GM19193 (cell line): ENCODE measurements around the gene TSPAN5.

ENCODE experiments used
- POLR2A ChIP-seq: IDR thresholded peaks from 4 replicates; pipeline ENCODE4 v1.6.1; 2011; ENCODE audit not compliant: insufficient read depth, insufficient read length; ENCODE audit errors: extremely low read depth

The TSPAN5 gene

GRCh38 chr4:98659741-98660462 lies 1.5 kb upstream of the TSPAN5 start:
- TF ChIP-seq POLR2A, result no peak

DNA sequence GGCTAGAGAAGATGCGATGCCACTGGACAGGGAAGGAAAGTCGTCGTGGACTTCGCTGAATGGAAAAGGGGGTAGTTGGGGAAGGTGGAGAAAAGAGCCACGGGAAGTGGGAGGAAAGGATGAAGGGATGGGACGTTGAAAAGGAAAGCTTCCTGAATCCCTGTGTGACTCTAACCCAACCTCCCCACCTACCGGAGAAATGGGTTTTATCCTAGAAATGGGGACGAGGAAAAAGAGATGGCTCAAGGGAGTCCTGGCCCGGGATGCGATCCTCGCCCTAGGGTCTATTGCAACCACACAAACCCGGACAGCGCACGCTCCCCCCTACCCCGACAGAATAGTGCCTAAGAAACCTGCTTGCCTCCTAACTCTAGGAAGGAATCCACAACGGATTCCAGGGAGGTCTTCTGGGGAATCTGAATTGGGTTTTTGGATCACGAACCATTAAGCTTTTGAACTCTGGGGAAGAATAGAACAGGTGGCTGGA lies 738 bp upstream of the TSPAN5 start:
- TF ChIP-seq POLR2A, result no peak

- TF ChIP-seq POLR2A, result no peak
Observed at GRCh38 chr4:98657531-98658286, 702 bp downstream of the TSPAN5 start.

DNA sequence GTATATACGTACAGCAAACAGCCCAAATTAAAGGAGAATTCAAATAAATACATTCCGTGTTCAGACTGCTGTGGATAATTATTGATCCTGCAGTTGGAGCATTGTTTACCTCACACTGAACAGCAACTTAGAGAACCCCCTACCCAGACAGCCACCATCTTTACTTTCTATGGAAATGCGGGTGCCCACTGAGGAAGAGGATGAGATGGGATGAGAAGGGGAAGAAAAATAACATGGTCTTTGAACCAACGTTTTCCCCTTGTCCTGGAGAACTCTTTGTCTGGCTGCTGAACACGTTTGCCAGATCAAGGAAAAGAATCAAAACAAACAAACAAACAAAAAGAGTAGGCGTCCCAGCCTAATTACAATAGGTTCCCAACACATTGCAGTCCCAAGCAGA lies 1.5 kb downstream of the TSPAN5 start:
- no peak for TF ChIP-seq POLR2A

GRCh38 chr4:98656443-98656842 lies 2.0 kb downstream of the TSPAN5 start:
- TF ChIP-seq POLR2A, result no peak

- no peak for TF ChIP-seq POLR2A
Observed at GRCh38 chr4:98653890-98654867, 4.2 kb downstream of the TSPAN5 start.

DNA sequence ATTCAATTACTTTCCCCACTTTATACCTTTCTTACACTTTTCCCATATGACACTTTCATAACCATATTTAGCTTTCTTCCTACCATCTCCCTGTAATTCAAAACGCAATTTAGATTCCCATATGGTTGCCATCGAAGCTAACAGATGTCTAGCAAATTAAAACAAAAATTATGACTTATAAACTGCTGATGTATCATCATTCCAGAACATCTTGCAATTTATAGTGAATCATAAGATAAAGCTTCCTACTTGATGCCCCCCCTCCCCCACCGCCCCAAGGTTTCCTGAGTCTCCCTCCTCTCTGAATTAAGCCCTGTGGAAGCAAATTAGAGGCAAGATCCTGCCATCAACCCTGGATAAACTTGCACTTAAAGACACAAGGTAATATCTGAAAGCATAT lies 5.4 kb downstream of the TSPAN5 start:
- no peak for TF ChIP-seq POLR2A

DNA sequence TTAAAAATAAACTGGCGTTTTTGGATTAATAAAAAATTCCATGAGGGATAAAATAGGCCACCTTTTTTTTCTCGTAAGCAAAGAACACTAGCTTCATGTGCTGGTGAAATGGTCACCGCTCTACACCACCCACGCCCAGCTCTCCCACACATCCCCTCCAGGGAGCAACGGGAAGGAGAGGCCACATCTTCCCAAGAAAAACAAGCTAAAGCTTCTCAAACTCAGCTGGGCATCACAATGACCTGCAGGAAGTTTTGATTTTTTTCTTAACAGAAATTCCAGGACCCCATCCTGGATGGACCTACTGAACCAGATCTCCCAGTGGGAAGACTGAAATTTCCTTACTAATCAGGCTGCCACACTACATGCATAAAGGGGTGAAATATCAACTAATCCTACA lies 9.8 kb downstream of the TSPAN5 start:
- TF ChIP-seq POLR2A, result no peak

GRCh38 chr4:98646422-98646821 lies 12.0 kb downstream of the TSPAN5 start:
- TF ChIP-seq POLR2A, result no peak

DNA sequence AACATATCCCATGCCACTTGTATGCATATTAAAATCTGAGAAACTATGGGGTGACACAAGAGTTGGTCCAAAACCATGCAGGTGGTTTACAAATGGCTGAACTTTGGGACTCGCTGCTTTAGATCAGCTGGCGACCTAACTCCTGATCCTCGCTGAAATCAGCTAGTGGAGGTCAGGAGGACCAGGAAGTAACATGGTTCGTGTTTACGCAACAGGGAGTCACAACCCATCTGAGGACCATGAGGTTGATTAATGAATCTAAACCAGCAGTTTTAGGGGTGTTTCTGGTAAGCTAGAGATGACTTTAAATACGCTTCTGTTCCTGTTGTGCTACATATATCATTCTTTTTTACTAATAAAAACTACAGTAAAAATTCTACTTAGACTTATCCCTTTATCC lies 12.9 kb downstream of the TSPAN5 start:
- no peak for TF ChIP-seq POLR2A

DNA sequence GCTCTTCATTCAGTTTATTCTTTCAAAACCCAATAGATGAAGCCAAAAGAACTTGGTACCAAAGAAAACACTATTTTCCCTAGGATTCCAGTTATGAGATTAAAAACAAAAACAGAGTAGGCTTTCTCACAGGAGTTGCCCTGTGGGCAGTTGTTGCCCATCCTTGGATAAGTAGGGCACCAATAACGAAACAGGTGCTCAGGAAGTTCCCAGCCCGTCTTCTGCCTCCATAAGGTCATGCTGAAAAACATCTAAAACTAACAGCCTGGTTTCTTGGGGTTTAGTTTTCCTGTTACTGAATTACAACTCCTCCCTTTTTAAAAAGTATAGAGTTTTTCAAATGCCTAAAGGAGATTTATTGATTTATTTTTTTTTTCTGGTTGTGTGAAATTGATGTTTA lies 14.7 kb downstream of the TSPAN5 start:
- no peak for TF ChIP-seq POLR2A

DNA sequence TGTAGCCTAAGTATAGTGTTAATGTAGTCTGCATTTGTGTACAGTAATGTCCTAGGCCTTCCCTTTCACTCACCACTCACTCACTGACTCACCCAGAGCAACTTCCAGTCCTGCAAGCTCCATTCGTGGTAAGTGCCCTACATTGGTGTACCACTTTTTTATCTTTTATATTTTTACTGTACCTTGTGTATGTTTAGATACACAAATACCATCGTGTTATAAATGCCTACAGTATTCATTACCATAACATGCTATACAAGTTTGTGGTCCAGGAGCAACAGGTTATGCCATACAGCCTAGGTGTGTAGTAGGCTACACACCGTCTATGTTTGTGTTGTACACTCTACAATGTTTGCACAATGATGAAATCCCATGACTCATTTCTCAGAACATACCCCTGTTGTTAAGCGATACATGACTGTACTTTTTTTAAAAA lies 15.4 kb downstream of the TSPAN5 start:
- TF ChIP-seq POLR2A, result no peak

GRCh38 chr4:98641906-98642668 lies 16.3 kb downstream of the TSPAN5 start:
- no peak for TF ChIP-seq POLR2A

DNA sequence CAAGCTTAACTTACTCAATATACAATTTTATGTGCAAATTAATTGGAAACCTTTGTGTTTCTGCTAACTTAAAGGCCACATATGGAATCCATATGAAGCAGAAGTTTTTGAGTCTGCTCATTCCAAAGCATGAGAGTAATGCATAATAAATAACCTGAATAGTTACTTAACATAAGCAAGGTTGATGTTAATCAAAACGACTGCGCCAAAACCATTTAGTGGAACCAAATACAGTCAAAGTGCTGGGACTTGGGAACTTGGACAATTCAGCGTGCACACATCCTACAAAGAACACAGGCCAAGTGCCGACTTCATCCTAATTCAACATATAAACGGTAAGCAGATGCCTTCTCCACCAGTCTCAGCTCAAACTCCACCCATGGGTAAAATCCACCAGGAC lies 17.0 kb downstream of the TSPAN5 start:
- no peak for TF ChIP-seq POLR2A

- TF ChIP-seq POLR2A, result no peak
Observed at GRCh38 chr4:98639523-98639922, 18.9 kb downstream of the TSPAN5 start.

DNA sequence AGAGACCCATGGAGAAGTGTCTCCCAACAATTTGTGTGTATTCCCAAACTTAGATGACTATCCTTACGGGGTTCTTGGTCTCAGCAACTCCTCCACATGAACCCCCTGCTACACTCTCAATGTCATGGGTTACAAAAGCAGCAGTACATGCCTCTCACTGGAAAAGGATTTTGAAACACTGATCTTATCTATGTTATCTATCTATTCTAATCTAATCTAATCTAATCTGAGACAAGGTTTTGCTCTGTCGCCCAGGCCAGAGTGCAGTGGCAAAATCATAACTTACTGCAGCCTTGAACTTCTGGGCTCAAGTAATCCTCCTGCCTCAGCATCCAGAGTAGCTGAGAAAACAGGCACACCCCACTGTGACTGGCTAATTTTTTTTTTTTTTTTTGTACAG lies 19.3 kb downstream of the TSPAN5 start:
- no peak for TF ChIP-seq POLR2A
